HG03045 (cell line): ENCODE measurements around the gene AVP.
"Not testable (repeated sequence)": the region's sequence is repeated elsewhere in the genome, so short reads cannot be mapped to it uniquely, and the experiment has no call there.

Experiments used
- ATAC-seq: cut with Tn5 transposase; IDR thresholded peaks from one replicate; pipeline ENCODE4 v1.9.1; 2021; ENCODE audit warnings: mild to moderate bottlenecking, moderate library complexity; ENCODE audit not compliant: unreplicated experiment

Gene AVP

GRCh38 chr20:3084986-3085360 is 449 bp upstream of the AVP start:
- no peak for ATAC-seq

- no peak for ATAC-seq
These were observed 1.3 kb downstream of the AVP start for GRCh38 chr20:3082955-3083952.

DNA sequence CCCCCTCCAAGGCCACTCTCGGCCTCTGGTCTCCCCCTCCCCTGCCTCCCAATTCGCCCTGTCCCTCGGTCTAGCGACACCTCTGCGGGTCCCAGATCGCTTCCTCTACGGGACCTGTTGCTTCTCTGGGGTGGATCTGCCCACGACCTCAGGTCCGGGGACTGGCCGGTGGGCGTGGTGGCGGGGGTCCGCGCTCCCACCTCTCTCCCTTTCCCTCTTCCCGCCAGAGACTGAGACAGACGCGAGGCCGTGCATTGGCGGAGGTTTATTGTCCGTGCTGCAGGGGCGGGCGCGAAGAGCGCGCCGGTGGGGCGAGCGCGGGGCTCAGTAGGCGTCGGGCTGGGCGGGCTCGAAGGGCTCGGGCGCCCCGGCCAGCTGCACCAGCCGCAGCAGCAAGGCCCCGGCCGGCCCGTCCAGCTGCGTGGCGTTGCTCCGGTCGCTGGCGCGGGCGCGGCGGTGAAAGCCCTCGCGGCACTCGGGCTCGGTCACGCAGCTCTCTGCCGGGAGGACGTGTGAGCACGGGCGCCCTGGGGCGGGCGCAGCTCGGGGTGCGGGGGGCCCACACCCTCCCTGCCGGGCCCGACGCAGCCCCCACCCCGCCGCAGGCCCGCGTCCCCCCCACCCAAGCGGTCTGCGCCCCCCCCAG is 2.1 kb downstream of the AVP start:
- no peak for ATAC-seq

DNA sequence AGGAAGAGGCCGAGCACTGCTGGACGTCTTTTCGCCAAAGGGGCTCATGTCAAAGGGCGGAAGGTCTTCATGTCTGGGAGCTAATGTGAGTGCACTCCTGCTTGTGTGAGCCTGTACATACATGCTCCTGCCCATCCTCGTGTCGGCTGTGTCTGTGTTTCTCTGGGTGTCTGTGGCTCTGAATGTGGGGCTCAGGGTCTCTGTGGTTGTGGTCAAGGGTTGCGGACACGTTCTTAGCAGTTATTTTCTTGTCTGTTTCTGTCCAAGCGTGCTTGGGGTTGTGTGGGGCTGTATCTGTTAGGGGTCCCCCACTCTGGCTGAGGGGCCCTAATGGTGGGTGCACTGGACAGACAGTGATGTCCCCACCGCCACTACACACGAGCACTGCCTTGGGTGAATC is 2.9 kb downstream of the AVP start:
- ATAC-seq: no peak

- ATAC-seq: no peak
These were observed 3.6 kb downstream of the AVP start for GRCh38 chr20:3080939-3081388.

DNA sequence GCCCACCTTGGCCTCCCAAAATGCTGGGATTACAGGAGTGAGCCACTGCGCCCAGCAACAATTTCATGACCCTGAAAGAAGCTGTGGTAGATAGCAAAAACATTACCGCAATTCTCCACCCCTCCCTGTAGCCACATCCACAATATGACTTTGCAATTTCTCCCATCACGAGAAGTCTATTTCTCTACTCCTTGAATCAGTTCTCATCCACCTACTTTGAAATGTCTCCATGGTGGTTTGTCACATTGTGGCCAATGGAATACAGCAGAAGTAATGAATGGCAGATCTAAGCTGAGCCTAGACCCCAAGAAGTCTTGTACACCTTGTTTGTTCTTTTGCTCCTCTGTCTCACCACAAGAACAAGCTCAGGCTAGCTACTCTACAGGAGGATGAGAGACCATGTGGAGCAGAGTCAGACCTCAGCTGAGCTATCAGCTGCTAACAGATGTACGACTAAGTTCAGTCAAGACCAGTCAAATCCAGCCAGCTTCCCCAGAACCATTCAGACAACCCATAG is 6.8 kb downstream of the AVP start:
- no peak for ATAC-seq

- not testable (repeated sequence) for ATAC-seq
These were observed 9.2 kb downstream of the AVP start for GRCh38 chr20:3075315-3075714.

DNA sequence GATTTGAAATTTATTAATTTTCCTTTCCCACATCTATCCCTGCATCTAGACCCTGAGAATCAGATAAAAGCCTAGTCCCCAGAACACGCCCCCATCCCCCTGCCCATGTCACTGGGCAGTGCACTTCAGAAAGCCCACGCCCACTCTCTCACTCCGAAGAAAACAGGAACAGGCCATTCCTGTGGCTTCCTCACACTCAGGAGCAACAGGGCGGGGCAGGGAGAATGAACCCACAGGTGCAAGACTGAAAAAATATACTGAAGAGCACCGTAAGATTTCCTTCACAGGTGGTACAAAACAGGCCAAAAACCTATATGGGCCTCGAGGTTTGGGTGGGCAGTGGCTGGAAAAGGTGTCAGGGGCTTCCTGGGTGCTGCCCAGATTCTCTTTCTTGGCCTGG is 9.7 kb downstream of the AVP start:
- no peak for ATAC-seq

DNA sequence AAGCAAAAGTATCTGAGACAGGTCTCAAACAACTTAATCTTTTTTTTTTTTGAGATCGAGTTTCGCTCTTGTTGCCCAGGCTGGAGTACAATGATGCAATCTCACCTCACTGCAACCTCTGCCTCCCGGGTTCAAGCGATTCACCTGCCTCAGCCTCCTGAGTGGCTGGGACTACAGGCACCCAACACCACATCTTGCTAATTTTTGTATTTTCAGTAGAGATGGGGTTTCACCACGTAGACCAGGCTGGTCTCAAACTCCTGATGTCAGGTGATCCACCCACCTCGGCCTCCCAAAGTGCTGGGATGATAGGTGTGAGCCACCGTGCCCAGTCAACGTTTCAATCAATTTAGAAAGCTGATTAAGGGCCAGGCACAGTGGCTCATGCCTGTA is 11.3 kb downstream of the AVP start:
- not testable (repeated sequence) for ATAC-seq

GRCh38 chr20:3072530-3073250 is 11.8 kb downstream of the AVP start:
- no peak for ATAC-seq

DNA sequence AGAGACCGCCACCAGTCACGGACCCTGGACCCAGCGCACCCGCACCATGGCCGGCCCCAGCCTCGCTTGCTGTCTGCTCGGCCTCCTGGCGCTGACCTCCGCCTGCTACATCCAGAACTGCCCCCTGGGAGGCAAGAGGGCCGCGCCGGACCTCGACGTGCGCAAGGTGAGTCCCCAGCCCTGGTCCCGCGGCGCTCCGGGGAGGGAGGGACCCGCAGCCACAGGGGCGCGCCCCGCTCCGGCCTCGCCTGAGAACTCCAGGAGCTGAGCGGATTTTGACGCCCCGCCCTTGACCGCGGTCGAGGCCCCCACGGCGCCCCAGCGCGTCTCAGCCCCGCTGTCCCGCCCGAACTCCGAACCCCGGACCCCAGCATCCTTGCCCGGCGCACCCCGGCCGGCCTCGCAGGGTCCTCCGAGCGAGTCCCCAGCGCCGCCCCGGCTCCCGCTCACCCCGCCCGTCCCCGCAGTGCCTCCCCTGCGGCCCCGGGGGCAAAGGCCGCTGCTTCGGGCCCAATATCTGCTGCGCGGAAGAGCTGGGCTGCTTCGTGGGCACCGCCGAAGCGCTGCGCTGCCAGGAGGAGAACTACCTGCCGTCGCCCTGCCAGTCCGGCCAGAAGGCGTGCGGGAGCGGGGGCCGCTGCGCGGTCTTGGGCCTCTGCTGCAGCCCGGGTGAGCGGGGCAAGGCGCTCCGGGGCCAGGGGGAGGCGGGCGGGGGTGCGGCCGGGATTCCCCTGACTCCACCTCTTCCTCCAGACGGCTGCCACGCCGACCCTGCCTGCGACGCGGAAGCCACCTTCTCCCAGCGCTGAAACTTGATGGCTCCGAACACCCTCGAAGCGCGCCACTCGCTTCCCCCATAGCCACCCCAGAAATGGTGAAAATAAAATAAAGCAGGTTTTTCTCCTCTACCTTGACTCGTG is 12.7 kb downstream of the AVP start, which contains the start of gene OXT:
Gene OXT, plus strand, starts transcription at position 11 of the 920 bp plus-strand sequence. Its CDS starts 36 bp downstream, at position 47.
- ATAC-seq: no peak

DNA sequence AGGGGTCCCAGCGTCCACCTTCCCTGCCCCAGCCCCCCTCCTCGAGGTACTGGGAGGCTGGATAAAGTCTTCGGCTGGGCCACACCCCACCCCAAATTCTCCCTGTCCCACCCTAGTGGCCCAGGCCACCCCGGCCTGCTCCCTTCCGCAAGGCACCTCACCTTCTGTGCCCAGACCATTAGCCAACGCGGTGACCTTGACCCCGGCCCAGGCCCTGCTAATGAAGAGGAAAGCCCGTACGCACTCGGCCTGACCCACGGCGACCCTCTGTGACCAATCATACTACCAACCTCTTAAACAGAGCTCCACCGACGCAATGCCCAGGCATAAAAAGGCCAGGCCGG is 13.3 kb downstream of the AVP start:
- ATAC-seq: no peak

DNA sequence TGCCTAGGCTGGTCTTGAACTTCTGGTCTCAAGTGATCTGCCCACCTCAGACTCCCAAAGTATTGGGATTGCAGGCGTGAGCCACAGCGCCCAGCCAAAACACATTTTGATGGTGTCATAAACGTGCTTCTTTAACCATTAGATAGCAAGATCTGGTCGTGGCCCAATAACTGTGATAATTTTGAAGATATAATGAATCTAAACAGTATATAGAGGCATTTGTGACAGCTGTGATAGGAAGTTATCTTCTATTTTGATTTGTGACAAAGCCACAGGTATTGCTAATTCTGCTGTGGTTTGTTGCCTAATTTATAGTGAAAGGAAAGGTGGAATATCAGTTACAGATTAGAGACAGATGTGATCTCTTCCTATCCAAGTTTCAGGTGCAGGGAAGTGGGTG is 13.8 kb downstream of the AVP start:
- ATAC-seq: no peak

DNA sequence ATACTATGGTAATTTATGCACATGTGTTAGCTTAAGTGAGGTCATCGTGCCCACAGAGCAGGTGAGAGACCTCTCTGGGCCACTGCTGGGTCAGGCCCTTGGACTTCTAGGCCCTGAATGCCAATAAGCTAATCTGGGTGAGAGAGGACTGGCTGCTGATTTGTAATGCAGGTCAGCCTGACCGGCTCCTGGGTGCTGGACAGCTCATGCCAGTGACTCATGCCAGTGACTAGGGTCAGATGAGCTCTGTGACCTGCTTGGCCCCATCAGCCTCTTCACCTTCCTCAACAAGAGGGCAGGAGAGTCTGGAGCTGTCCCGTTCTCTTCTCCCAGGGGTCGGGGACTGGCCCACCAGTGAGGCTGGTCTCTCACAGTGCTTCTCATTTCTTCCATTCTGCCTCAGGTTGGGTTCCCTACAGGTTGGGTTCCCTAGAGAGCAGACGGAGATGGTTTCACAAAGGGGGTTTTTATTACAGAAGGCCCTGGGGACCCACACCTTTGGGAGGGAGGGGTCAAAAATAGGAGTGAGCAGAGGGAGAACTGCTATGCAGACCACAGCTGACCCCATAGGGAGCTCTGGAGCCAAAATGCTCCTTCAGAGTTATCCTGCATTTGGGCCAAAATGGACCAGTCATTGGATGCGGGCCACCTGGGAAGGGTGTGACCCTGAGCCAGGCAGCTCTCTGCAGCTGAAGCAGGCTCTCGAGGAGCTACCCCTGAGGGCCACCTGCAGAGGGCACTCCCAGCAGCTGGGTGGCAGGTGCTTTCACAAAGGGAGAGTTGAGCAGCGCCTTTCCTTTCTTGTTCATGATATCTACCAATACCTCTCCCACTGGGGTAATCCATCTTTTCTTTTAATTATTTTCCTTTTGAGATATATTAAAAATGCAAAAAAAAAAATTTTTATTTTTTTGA is 15.3 kb downstream of the AVP start:
- no peak for ATAC-seq

DNA sequence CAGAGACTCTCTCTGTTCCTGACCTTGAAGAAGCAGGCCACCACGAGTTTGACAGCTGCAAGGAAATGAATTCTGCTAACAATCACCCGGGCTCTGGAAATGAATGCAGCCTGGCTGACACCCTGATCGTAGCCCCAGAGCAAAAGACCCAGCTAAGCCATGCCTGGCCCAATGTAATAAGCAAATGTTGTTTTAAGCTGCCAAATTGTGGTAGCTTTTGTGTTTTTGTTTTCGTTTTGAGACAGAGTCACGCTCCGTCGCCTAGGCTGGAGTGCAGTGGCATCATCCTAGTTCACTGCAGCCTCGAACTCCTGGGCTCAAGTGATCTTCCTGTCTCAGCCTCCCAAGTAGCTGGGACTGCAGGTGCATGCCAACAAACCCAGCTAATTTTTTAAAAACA is 16.4 kb downstream of the AVP start:
- no peak for ATAC-seq

- no peak for ATAC-seq
These were observed 17.1 kb downstream of the AVP start for GRCh38 chr20:3067139-3068014.

GRCh38 chr20:3064119-3064518 is 20.4 kb downstream of the AVP start:
- ATAC-seq: not testable (repeated sequence)

DNA sequence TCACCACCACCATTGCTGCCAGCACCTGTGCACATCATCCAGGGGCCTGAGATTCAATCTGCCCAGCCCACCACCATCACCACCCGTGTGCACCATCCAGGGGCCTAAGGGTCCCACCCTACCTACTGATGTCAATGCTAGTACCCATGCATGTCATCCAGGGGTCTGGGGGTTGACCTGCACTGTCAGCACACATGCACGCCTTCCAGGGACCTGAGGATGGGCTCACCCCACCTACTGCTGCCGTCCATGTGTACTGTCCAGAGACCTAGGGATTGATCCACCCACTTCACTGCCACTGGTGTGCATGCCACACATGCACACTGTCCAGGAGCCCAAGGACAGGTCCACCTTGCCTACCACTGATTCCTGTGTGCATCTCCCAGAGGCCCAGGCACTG is 25.0 kb downstream of the AVP start:
- no peak for ATAC-seq
